ENCODE results near the gene NSMCE1. TPM values are rescaled to one million over a fixed set of nuclear protein-coding genes. Genes with fewer than 3 reads are reported as not detected.

Gene NSMCE1
- total and polyA plus RNA-seq, 4 donors = 16.5 to 39.0 (median 21.7) TPM

DNA sequence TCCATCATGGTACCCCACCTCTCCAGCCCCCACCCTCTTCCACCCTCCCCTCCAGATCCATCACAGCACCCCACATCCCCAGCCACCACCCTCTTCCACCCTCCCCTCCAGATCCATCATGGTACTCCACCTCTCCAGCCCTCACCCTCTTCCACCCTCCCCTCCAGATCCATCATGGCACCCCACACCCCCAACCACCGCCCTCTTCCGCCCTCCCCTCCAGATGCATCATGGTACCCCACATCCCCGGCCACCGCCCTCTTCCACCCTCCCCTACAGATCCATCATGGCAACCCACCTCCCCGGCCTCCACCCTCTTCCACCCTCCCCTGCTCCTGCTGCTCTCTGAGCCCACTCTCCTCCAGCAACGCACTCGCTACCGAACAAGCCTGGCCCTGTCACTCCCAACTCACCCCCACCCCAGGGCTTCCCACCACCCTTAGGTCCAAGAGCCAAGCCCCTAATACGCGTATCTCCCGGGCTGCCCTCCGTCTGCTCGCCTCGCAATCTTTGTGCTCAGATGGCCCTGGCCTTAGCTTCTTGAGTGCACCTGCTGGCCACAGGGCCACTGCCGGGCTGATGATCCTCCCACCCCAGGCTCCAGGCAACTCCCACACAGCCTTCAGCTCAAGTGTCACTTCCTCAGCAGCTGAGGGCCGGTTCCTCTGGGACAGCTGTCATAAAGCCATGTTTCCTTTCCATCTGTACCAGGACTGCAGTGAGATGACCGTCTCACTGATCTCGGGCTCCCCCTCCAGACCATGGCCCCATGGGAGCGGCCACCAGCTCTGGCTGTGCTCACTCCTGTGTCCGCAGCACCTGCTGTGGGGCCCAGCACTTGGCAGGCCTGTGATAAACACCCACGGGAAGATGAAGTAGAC lies 39.7 kb downstream of the NSMCE1 start (continued):
- TF ChIP-seq, protein P1, sequence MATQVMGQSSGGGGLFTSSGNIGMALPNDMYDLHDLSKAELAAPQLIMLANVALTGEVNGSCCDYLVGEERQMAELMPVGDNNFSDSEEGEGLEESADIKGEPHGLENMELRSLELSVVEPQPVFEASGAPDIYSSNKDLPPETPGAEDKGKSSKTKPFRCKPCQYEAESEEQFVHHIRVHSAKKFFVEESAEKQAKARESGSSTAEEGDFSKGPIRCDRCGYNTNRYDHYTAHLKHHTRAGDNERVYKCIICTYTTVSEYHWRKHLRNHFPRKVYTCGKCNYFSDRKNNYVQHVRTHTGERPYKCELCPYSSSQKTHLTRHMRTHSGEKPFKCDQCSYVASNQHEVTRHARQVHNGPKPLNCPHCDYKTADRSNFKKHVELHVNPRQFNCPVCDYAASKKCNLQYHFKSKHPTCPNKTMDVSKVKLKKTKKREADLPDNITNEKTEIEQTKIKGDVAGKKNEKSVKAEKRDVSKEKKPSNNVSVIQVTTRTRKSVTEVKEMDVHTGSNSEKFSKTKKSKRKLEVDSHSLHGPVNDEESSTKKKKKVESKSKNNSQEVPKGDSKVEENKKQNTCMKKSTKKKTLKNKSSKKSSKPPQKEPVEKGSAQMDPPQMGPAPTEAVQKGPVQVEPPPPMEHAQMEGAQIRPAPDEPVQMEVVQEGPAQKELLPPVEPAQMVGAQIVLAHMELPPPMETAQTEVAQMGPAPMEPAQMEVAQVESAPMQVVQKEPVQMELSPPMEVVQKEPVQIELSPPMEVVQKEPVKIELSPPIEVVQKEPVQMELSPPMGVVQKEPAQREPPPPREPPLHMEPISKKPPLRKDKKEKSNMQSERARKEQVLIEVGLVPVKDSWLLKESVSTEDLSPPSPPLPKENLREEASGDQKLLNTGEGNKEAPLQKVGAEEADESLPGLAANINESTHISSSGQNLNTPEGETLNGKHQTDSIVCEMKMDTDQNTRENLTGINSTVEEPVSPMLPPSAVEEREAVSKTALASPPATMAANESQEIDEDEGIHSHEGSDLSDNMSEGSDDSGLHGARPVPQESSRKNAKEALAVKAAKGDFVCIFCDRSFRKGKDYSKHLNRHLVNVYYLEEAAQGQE (IDR thresholded peaks at IDR 0.05) = no peak
- no peak for TF ChIP-seq GABPA (IDR thresholded peaks at IDR 0.05 in 1 of 2, conservative IDR thresholded peaks at IDR 0.05 in 1 of 2)
- TF ChIP-seq RAD21 (IDR thresholded peaks at IDR 0.05) = no peak
- TF ChIP-seq FOXA1 (IDR thresholded peaks at IDR 0.05) = no peak
- TF ChIP-seq NR2F2 (IDR thresholded peaks at IDR 0.05) = no peak
- TF ChIP-seq, protein P2, sequence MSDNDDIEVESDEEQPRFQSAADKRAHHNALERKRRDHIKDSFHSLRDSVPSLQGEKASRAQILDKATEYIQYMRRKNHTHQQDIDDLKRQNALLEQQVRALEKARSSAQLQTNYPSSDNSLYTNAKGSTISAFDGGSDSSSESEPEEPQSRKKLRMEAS (IDR thresholded peaks at IDR 0.05) = no peak
- TF ChIP-seq YY1 (IDR thresholded peaks at IDR 0.05) = no peak
- TF ChIP-seq, protein P3, sequence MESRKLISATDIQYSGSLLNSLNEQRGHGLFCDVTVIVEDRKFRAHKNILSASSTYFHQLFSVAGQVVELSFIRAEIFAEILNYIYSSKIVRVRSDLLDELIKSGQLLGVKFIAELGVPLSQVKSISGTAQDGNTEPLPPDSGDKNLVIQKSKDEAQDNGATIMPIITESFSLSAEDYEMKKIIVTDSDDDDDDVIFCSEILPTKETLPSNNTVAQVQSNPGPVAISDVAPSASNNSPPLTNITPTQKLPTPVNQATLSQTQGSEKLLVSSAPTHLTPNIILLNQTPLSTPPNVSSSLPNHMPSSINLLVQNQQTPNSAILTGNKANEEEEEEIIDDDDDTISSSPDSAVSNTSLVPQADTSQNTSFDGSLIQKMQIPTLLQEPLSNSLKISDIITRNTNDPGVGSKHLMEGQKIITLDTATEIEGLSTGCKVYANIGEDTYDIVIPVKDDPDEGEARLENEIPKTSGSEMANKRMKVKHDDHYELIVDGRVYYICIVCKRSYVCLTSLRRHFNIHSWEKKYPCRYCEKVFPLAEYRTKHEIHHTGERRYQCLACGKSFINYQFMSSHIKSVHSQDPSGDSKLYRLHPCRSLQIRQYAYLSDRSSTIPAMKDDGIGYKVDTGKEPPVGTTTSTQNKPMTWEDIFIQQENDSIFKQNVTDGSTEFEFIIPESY (IDR thresholded peaks at IDR 0.05) = no peak
- no peak for TF ChIP-seq TAF1 (conservative IDR thresholded peaks at IDR 0.05)
- TF ChIP-seq SP1 (IDR thresholded peaks at IDR 0.05) = no peak

DNA sequence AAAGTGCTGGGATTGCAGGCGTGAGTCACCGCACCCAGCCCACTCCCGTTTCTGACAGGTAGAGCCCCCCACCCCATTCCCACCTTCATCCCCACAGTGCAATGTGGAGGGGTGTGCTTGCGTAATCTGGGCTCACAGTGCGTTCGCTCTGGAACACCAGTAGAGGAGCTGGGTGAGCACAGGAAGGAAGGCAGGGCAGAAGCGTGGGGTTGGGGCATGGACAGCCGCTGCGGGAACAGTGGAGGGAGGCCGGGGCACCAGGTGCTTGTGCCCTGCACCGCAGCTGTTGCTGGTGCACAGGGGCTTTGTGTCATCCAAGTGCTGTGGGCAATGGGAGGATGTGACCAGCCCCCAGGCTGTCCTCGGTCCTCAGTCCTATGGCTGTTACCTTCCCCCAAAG lies 40.5 kb downstream of the NSMCE1 start:
- Histone ChIP-seq H3K9me3 (ENCODE audit: control insufficient read depth in 4 of 4, low read length in 3 of 4) (no peaks in the 10 kb centered on the region), H3K4me3 (ENCODE audit: low read depth in 1 of 3, low read length in 3 of 3) (no peak overlapping the region), H3K27ac (ENCODE audit: low read depth in 1 of 2, low read length in 2 of 2) (no peak overlapping the region), H3K9ac (ENCODE audit: low read depth in 1 of 2, low read length in 2 of 2) (no peak overlapping the region), H3K36me3 (ENCODE audit: control insufficient read depth in 4 of 4, insufficient read depth in 3 of 4, low read depth in 1 of 4, low read length in 3 of 4) (peaks cover 0 to 10% (median 4%) of the 10 kb centered on the region in 4 donors), H3K4me1 (ENCODE audit: control insufficient read depth in 4 of 4, insufficient read depth in 4 of 4, low read length in 3 of 4) (peaks cover 0 to 25% (median 15%) of the 10 kb centered on the region in 4 donors), H3K27me3 (ENCODE audit: control insufficient read depth in 4 of 4, insufficient read depth in 4 of 4, low read length in 3 of 4) (no peaks in the 10 kb centered on the region)
- DNase-seq (ENCODE audit: low spot score) = no peak
- 84% methylated on average over 12 of the region's 12 CpGs for WGBS
- TF ChIP-seq TAF1 (conservative IDR thresholded peaks at IDR 0.05) (no peak), GABPA (IDR thresholded peaks at IDR 0.05 in 1 of 2, conservative IDR thresholded peaks at IDR 0.05 in 1 of 2) (no peak), HNF4G (IDR thresholded peaks at IDR 0.05) (no peak), RXRA (IDR thresholded peaks at IDR 0.05) (no peak), SP1 (IDR thresholded peaks at IDR 0.05) (no peak), YY1 (IDR thresholded peaks at IDR 0.05) (no peak), FOXA2 (IDR thresholded peaks at IDR 0.05) (no peak), FOXA1 (IDR thresholded peaks at IDR 0.05) (no peak), RAD21 (IDR thresholded peaks at IDR 0.05) (no peak), HNF4A (conservative IDR thresholded peaks at IDR 0.05) (no peak), JUND (IDR thresholded peaks at IDR 0.05) (no peak), NR2F2 (IDR thresholded peaks at IDR 0.05) (no peak), EGR1 (IDR thresholded peaks at IDR 0.05; ENCODE audit: low read depth in 2 of 2) (no peak)
- TF ChIP-seq, protein P4, sequence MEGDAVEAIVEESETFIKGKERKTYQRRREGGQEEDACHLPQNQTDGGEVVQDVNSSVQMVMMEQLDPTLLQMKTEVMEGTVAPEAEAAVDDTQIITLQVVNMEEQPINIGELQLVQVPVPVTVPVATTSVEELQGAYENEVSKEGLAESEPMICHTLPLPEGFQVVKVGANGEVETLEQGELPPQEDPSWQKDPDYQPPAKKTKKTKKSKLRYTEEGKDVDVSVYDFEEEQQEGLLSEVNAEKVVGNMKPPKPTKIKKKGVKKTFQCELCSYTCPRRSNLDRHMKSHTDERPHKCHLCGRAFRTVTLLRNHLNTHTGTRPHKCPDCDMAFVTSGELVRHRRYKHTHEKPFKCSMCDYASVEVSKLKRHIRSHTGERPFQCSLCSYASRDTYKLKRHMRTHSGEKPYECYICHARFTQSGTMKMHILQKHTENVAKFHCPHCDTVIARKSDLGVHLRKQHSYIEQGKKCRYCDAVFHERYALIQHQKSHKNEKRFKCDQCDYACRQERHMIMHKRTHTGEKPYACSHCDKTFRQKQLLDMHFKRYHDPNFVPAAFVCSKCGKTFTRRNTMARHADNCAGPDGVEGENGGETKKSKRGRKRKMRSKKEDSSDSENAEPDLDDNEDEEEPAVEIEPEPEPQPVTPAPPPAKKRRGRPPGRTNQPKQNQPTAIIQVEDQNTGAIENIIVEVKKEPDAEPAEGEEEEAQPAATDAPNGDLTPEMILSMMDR (IDR thresholded peaks at IDR 0.05; ENCODE audit: low read depth, low read length, missing input control) = no peak
- TF ChIP-seq, protein P2 (IDR thresholded peaks at IDR 0.05) = no peak
- TF ChIP-seq, protein P1 (IDR thresholded peaks at IDR 0.05) = no peak
- TF ChIP-seq, protein P5, sequence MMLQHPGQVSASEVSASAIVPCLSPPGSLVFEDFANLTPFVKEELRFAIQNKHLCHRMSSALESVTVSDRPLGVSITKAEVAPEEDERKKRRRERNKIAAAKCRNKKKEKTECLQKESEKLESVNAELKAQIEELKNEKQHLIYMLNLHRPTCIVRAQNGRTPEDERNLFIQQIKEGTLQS (IDR thresholded peaks at IDR 0.05) = no peak
- TF ChIP-seq, protein P3 (IDR thresholded peaks at IDR 0.05) = no peak
